Calu3 (cell line): ENCODE data around the gene ABCG4. TPM values are rescaled to one million over a fixed set of nuclear protein-coding genes. Genes with fewer than 3 reads are reported as not detected.

ENCODE experiments used
- BruUV-seq: library from RNA; stranded (reverse); fragments of 400-500 nt; replicated peaks from 2 replicates; lab custom pipeline; 2021; lab: Mats Ljungman, UMichigan
- CTCF ChIA-PET: fragments of 300-600 bp; sonication (Branson Sonifier 250); formaldehyde crosslinking; loops from one replicate; lab custom pipeline; 2022; ENCODE audit warnings: antibody characterized with exemption; lab: Charles Lee
- DNase-seq: peaks from one replicate; pipeline ENCODE4 v3.0.0; 2022
- H3K27ac Mint-ChIP-seq: one replicate; pipeline ENCODE4 v1.8.0; 2022; ENCODE audit warnings: mixed read lengths; ENCODE audit not compliant: unreplicated experiment
- H3K27me3 Mint-ChIP-seq: one replicate; pipeline ENCODE4 v1.8.0; 2022; ENCODE audit warnings: mixed read lengths; ENCODE audit not compliant: unreplicated experiment
- H3K36me3 Mint-ChIP-seq: one replicate; pipeline ENCODE4 v1.8.0; 2022; ENCODE audit warnings: mild to moderate bottlenecking, moderate library complexity, mixed read lengths; ENCODE audit not compliant: insufficient read depth, unreplicated experiment
- H3K4me1 Mint-ChIP-seq: one replicate; pipeline ENCODE4 v1.8.0; 2022; ENCODE audit warnings: mild to moderate bottlenecking, low read depth, mixed read lengths; ENCODE audit not compliant: unreplicated experiment
- H3K4me3 Mint-ChIP-seq: one replicate; pipeline ENCODE4 v1.8.0; 2022; ENCODE audit warnings: mild to moderate bottlenecking, low read depth, moderate library complexity, mixed read lengths; ENCODE audit not compliant: unreplicated experiment
- H3K9me3 Mint-ChIP-seq: one replicate; pipeline ENCODE4 v1.8.0; 2022; ENCODE audit warnings: low read depth, mixed read lengths; ENCODE audit not compliant: unreplicated experiment
- CTCF ChIP-seq: fragments of 200-600 bp; IDR thresholded peaks from one replicate; pipeline ENCODE4 v1.8.0; 2022; ENCODE audit warnings: antibody characterized with exemption; ENCODE audit not compliant: unreplicated experiment
- intact Hi-C: fragments of 100-400 bp; cut with micrococcal nuclease; formaldehyde crosslinking; loops from one replicate; pipeline ENCODE4 v1.10.0; 2022; ENCODE audit not compliant: unreplicated experiment
- total RNA-seq: library from RNA; stranded (reverse); gene quantifications from 2 replicates; pipeline ENCODE4 v1.2.3, GENCODE V29; 2022

The ABCG4 gene
- total RNA-seq, 1 experiment from 2014 or later: not detected

- Mint-ChIP-seq H3K9me3 (no peaks in the 10 kb centered on the region), H3K27ac (no peak overlapping the region), H3K4me1 (peaks cover 9% of the 10 kb centered on the region), H3K27me3 (no peaks in the 10 kb centered on the region), H3K36me3 (peaks cover 12% of the 10 kb centered on the region), H3K4me3 (no peak overlapping the region)
- CTCF ChIA-PET: no interaction called here
- DNase-seq: no peak
- intact Hi-C loops: no loop called here
- no peak for TF ChIP-seq CTCF
- no TSS peak for BruUV-seq
These were observed 35.1 kb upstream of the ABCG4 start for GRCh38 chr11:119113716-119114115.

GRCh38 chr11:119114351-119114750, 34.5 kb upstream of the ABCG4 start:
- Mint-ChIP-seq H3K27ac (no peak overlapping the region), H3K4me3 (no peak overlapping the region), H3K9me3 (no peaks in the 10 kb centered on the region), H3K27me3 (no peaks in the 10 kb centered on the region), H3K4me1 (peaks cover 2% of the 10 kb centered on the region), H3K36me3 (peaks cover 7% of the 10 kb centered on the region)
- DNase-seq: no peak
- BruUV-seq: no TSS peak
- intact Hi-C loops: no loop called here
- no peak for TF ChIP-seq CTCF
- CTCF ChIA-PET: no interaction called here

- Mint-ChIP-seq H3K27ac (no peak overlapping the region), H3K36me3 (peaks cover 13% of the 10 kb centered on the region), H3K4me3 (no peak overlapping the region), H3K27me3 (no peaks in the 10 kb centered on the region), H3K4me1 (peaks cover 8% of the 10 kb centered on the region), H3K9me3 (no peaks in the 10 kb centered on the region)
- no peak for DNase-seq
- intact Hi-C loops: no loop called here
- no peak for TF ChIP-seq CTCF
- BruUV-seq: no TSS peak
- CTCF ChIA-PET: interaction anchor here (0.7 kb wide), 1 partner anchor 302 kb away, joined by 4 read pairs; no protein-coding TSS in a partner anchor
These were observed 33.2 kb upstream of the ABCG4 start for GRCh38 chr11:119115484-119116234.

- intact Hi-C loops: no loop called here
- Mint-ChIP-seq H3K4me1 (peaks cover 12% of the 10 kb centered on the region), H3K36me3 (peaks cover 19% of the 10 kb centered on the region), H3K27me3 (no peaks in the 10 kb centered on the region), H3K4me3 (no peak overlapping the region), H3K27ac (no peak overlapping the region), H3K9me3 (no peaks in the 10 kb centered on the region)
- CTCF ChIA-PET: interaction anchor here (0.7 kb wide), 1 partner anchor 303 kb away, joined by 4 read pairs; no protein-coding TSS in a partner anchor
- no peak for DNase-seq
- no peak for TF ChIP-seq CTCF
- BruUV-seq: no TSS peak
These were observed 32.6 kb upstream of the ABCG4 start for GRCh38 chr11:119116235-119116594.
